IMR-90 (cell line): Measurements from ENCODE around the gene ZEB2. TPM values are rescaled to one million over a fixed set of nuclear protein-coding genes. Genes with fewer than 3 reads are reported as not detected.

Experiments
- CTCF ChIP-seq: conservative IDR thresholded peaks from 2 replicates; pipeline ENCODE4 v1.5.1; 2012; ENCODE audit warnings: mild to moderate bottlenecking, low read depth, low read length, improper control_type of control experiment
- polyA plus RNA-seq, 3 experiments: library from polyadenylated mRNA; depleted of rRNA; stranded (reverse); fragments of >200 nt; gene quantifications; 2 replicates each; pipeline ENCODE4 v1.2.3, GENCODE V29; 2012; ENCODE audit warnings: low replicate concordance in 1 of 3
- total RNA-seq: library from RNA; depleted of rRNA; stranded (reverse); fragments of >200 nt; gene quantifications from 2 replicates; pipeline ENCODE4 v1.2.3, GENCODE V29; 2012

Gene ZEB2
- total and polyA plus RNA-seq, 2 of the 4 experiments (the other 2 are of a cell fraction) = 22.4 to 50.9 TPM

GRCh38 chr2:144509001-144509878 lies 10.7 kb downstream of the ZEB2 start (continued):
- no peak for TF ChIP-seq CTCF
